ENCODE data around the gene MRPL14. TPM values are rescaled to one million over a fixed set of nuclear protein-coding genes. Genes with fewer than 3 reads are reported as not detected.

Gene MRPL14
- total and polyA plus RNA-seq, 9 of the 15 experiments (the other 6 are each of a cell fraction or from before 2014, with no cell fraction given) = 126 to 424 (median 165) TPM

GRCh38 chr6:44078827-44079671 lies 48.2 kb downstream of the MRPL14 start (continued):
- no peak for TF ChIP-seq BCLAF1 (IDR thresholded peaks at IDR 0.05; ENCODE audit: borderline replicate concordance in 1 of 2, control insufficient read depth in 1 of 2, low read depth in 2 of 2, low read length in 1 of 2)
- no peak for TF ChIP-seq CBX8 (IDR thresholded peaks at IDR 0.05; ENCODE audit: borderline replicate concordance, extremely low read depth, low read depth, low read length, poor library complexity, severe bottlenecking)
- TF ChIP-seq ZNF121 (CRISPR knock-in tag; conservative IDR thresholded peaks at IDR 0.05) = no peak
- TF ChIP-seq NR2F6 (CRISPR knock-in tag; IDR thresholded peaks at IDR 0.05) = no peak
- TF ChIP-seq BRF2 (IDR thresholded peaks at IDR 0.05; ENCODE audit: borderline replicate concordance, insufficient read depth, insufficient read length) = no peak
- no peak for TF ChIP-seq RFX1 (IDR thresholded peaks at IDR 0.05)
- TF ChIP-seq ZNF717 (CRISPR knock-in tag; IDR thresholded peaks at IDR 0.05) = no peak
- peak; percentile 22 for TF ChIP-seq CTBP1 (IDR thresholded peaks at IDR 0.05; ENCODE audit: borderline replicate concordance)
- no peak for TF ChIP-seq SRSF9 (IDR thresholded peaks at IDR 0.05; ENCODE audit: borderline replicate concordance, low read depth, low read length)
- TF ChIP-seq, protein P1, sequence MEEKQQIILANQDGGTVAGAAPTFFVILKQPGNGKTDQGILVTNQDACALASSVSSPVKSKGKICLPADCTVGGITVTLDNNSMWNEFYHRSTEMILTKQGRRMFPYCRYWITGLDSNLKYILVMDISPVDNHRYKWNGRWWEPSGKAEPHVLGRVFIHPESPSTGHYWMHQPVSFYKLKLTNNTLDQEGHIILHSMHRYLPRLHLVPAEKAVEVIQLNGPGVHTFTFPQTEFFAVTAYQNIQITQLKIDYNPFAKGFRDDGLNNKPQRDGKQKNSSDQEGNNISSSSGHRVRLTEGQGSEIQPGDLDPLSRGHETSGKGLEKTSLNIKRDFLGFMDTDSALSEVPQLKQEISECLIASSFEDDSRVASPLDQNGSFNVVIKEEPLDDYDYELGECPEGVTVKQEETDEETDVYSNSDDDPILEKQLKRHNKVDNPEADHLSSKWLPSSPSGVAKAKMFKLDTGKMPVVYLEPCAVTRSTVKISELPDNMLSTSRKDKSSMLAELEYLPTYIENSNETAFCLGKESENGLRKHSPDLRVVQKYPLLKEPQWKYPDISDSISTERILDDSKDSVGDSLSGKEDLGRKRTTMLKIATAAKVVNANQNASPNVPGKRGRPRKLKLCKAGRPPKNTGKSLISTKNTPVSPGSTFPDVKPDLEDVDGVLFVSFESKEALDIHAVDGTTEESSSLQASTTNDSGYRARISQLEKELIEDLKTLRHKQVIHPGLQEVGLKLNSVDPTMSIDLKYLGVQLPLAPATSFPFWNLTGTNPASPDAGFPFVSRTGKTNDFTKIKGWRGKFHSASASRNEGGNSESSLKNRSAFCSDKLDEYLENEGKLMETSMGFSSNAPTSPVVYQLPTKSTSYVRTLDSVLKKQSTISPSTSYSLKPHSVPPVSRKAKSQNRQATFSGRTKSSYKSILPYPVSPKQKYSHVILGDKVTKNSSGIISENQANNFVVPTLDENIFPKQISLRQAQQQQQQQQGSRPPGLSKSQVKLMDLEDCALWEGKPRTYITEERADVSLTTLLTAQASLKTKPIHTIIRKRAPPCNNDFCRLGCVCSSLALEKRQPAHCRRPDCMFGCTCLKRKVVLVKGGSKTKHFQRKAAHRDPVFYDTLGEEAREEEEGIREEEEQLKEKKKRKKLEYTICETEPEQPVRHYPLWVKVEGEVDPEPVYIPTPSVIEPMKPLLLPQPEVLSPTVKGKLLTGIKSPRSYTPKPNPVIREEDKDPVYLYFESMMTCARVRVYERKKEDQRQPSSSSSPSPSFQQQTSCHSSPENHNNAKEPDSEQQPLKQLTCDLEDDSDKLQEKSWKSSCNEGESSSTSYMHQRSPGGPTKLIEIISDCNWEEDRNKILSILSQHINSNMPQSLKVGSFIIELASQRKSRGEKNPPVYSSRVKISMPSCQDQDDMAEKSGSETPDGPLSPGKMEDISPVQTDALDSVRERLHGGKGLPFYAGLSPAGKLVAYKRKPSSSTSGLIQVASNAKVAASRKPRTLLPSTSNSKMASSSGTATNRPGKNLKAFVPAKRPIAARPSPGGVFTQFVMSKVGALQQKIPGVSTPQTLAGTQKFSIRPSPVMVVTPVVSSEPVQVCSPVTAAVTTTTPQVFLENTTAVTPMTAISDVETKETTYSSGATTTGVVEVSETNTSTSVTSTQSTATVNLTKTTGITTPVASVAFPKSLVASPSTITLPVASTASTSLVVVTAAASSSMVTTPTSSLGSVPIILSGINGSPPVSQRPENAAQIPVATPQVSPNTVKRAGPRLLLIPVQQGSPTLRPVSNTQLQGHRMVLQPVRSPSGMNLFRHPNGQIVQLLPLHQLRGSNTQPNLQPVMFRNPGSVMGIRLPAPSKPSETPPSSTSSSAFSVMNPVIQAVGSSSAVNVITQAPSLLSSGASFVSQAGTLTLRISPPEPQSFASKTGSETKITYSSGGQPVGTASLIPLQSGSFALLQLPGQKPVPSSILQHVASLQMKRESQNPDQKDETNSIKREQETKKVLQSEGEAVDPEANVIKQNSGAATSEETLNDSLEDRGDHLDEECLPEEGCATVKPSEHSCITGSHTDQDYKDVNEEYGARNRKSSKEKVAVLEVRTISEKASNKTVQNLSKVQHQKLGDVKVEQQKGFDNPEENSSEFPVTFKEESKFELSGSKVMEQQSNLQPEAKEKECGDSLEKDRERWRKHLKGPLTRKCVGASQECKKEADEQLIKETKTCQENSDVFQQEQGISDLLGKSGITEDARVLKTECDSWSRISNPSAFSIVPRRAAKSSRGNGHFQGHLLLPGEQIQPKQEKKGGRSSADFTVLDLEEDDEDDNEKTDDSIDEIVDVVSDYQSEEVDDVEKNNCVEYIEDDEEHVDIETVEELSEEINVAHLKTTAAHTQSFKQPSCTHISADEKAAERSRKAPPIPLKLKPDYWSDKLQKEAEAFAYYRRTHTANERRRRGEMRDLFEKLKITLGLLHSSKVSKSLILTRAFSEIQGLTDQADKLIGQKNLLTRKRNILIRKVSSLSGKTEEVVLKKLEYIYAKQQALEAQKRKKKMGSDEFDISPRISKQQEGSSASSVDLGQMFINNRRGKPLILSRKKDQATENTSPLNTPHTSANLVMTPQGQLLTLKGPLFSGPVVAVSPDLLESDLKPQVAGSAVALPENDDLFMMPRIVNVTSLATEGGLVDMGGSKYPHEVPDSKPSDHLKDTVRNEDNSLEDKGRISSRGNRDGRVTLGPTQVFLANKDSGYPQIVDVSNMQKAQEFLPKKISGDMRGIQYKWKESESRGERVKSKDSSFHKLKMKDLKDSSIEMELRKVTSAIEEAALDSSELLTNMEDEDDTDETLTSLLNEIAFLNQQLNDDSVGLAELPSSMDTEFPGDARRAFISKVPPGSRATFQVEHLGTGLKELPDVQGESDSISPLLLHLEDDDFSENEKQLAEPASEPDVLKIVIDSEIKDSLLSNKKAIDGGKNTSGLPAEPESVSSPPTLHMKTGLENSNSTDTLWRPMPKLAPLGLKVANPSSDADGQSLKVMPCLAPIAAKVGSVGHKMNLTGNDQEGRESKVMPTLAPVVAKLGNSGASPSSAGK (IDR thresholded peaks at IDR 0.05) = no peak; the same call in 1 of the 2 replicates

Data from K562 (cell line).